Erythroblast (primary cell): Measurements from ENCODE around the gene CPXM2.

Experiments
- GATA1 ChIP-seq: IDR thresholded peaks from 2 replicates; pipeline ENCODE4 v1.6.1; 2011; ENCODE audit warnings: low read depth, mild to moderate bottlenecking, control low read depth, low read length, moderate library complexity
- POLR2A ChIP-seq: IDR thresholded peaks from 2 replicates; pipeline ENCODE4 v1.6.1; 2011; ENCODE audit warnings: mild to moderate bottlenecking, low read length

- TF ChIP-seq POLR2A (no peak), GATA1 (no peak)
Observed at GRCh38 chr10:123797813-123798212, 93.8 kb downstream of the CPXM2 start.
